Fibroblast of lung (primary cell): ENCODE measurements around the gene DDC. TPM values are rescaled to one million over a fixed set of nuclear protein-coding genes. Genes with fewer than 3 reads are reported as not detected.
A peak's percentile ranks its signal among the peaks of the same experiment; 100 is the strongest.

ENCODE experiments used
- DNase-seq, 2 donors: peaks; one replicate each; pipeline versions ENCODE4 v3.0.0 to v3.0.0-alpha.2; 2010; ENCODE audit warnings: low read depth in 2 of 2
- H2AFZ ChIP-seq: 2 replicates; pipeline ENCODE4 v1.5.1; 2012; ENCODE audit warnings: low read length, control low read depth, inconsistent platforms
- H3K27ac ChIP-seq: 2 replicates; pipeline ENCODE4 v1.5.1; 2011; ENCODE audit warnings: low read length, control low read depth; ENCODE audit not compliant: insufficient read depth
- H3K27me3 ChIP-seq: 2 replicates; pipeline ENCODE4 v1.5.1; 2011; ENCODE audit warnings: mild to moderate bottlenecking, low read length; ENCODE audit not compliant: control insufficient read depth, insufficient read depth
- H3K36me3 ChIP-seq: 2 replicates; pipeline ENCODE4 v1.5.1; 2011; ENCODE audit warnings: low read length; ENCODE audit not compliant: control insufficient read depth, insufficient read depth
- H3K4me1 ChIP-seq: 2 replicates; pipeline ENCODE4 v1.5.1; 2011; ENCODE audit warnings: low read length; ENCODE audit not compliant: control insufficient read depth, insufficient read depth; ENCODE audit errors: extremely low read depth
- H3K4me2 ChIP-seq: 2 replicates; pipeline ENCODE4 v1.5.1; 2011; ENCODE audit warnings: low read length, control low read depth; ENCODE audit not compliant: insufficient read depth; ENCODE audit errors: extremely low read depth
- H3K4me3 ChIP-seq, 4 experiments: fragments of 200-600 bp in 1 of 4; sonication (generic) in 1 of 4; replicated peaks in 1 of 4; 2 replicates each; pipeline ENCODE4 v1.5.1; 2011 to 2016; ENCODE audit warnings: low read length in 4 of 4, low read depth in 3 of 4, mild to moderate bottlenecking in 3 of 4, control low read depth in 2 of 4, inconsistent platforms in 1 of 4, mixed read lengths in 1 of 4; ENCODE audit not compliant: insufficient read depth in 1 of 4; ENCODE audit errors: control extremely low read depth in 1 of 4
- H3K79me2 ChIP-seq: 2 replicates; pipeline ENCODE4 v1.5.1; 2012; ENCODE audit warnings: mild to moderate bottlenecking, low read length, inconsistent platforms; ENCODE audit not compliant: control insufficient read depth, insufficient read depth
- H3K9ac ChIP-seq: 2 replicates; pipeline ENCODE4 v1.5.1; 2011; ENCODE audit warnings: mild to moderate bottlenecking, low read length, control low read depth; ENCODE audit not compliant: insufficient read depth
- H3K9me3 ChIP-seq: 2 replicates; pipeline ENCODE4 v1.5.1; 2012; ENCODE audit warnings: low read depth, low read length; ENCODE audit not compliant: control insufficient read depth, insufficient read depth
- H4K20me1 ChIP-seq: 2 replicates; pipeline ENCODE4 v1.5.1; 2011; ENCODE audit warnings: low read length; ENCODE audit not compliant: control insufficient read depth, insufficient read depth; ENCODE audit errors: extremely low read depth
- CTCF ChIP-seq, 2 donors: IDR thresholded peaks in 1 of 2; conservative IDR thresholded peaks in 1 of 2; 1 replicate in 1 of 2; 2 replicates in 1 of 2; pipeline ENCODE4 v1.5.1; 2011 to 2012; ENCODE audit warnings: low read length in 2 of 2, control low read depth in 1 of 2, inconsistent platforms in 1 of 2, low read depth in 1 of 2, mild to moderate bottlenecking in 1 of 2
- EZH2 ChIP-seq: IDR thresholded peaks from 2 replicates; pipeline ENCODE4 v1.5.1; 2012; ENCODE audit warnings: low read length, control low read depth, mild to moderate bottlenecking; ENCODE audit errors: missing control alignments
- polyA plus RNA-seq, 2 donors: library from polyadenylated mRNA; depleted of rRNA in 1 of 2; stranded (reverse) in 1 of 2; unstranded in 1 of 2; fragments of >200 nt; gene quantifications; 2 replicates each; pipeline ENCODE4 v1.2.1, GENCODE V29; 2011 to 2012; ENCODE audit warnings: missing spikeins in 1 of 2
- total RNA-seq: library from RNA; depleted of rRNA; stranded (reverse); fragments of >200 nt; gene quantifications from 2 replicates; pipeline ENCODE4 v1.2.1, GENCODE V29; 2014

Gene DDC
- total and polyA plus RNA-seq, 2 donors (not counting 1 experiment from before 2014, with no cell fraction given): not detected

DNA sequence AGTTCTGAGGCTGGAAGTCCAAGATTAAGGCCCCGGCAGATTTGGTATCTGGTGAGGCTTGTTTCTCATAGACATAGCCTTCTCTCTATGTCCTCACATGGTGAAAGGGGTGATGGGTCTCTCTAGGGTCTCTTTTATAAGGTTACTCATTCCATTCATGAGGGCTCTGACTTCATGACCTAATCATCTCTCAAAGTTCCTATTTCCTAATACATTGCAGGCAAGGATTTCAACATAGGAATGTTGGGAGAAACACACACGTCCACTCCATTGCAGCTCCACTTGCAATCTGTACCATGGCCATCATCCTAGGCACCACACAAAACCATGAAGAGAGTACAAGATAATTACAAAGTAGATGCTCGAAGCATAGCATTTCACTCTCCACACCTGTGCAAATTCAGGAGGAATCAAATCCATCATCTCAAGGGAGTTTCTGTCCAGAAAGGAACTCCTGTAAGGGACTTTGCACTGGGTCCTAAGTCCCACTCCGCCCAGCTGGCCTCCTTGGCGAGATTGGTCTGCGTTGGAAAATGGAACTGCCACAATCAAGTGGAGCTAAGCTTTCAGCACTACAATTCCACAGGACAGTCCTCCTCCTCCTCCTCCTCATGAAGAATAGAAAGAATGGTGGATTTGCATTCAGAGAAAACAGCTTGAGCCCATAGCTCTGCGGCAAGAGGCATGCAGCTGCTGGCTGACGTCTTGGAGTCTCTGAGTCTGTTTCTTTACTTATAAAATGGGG, 8.8 kb downstream of the DDC start:
- H3K9ac ChIP-seq: no peak overlapping the region
- H3K4me2 ChIP-seq: no peak overlapping the region
- TF ChIP-seq EZH2 (no peak), CTCF (conservative IDR thresholded peaks at IDR 0.05 in 1 of 2, IDR thresholded peaks at IDR 0.05 in 1 of 2; ENCODE audit: low read depth in 1 of 2, low read length in 2 of 2) (no peak)
- H3K27me3 ChIP-seq: peaks cover 4% of the 10 kb centered on the region
- H3K4me3 ChIP-seq: no peak overlapping the region
- no peaks in the 10 kb centered on the region for H4K20me1 ChIP-seq
- no peaks in the 10 kb centered on the region for H3K4me1 ChIP-seq
- H3K79me2 ChIP-seq: no peaks in the 10 kb centered on the region
- H3K9me3 ChIP-seq: no peaks in the 10 kb centered on the region
- H3K36me3 ChIP-seq: no peaks in the 10 kb centered on the region
- no peak overlapping the region for H3K27ac ChIP-seq
- H2AFZ ChIP-seq: no peak overlapping the region
- peak in 1 of 2 donors; percentile 62 for DNase-seq

DNA sequence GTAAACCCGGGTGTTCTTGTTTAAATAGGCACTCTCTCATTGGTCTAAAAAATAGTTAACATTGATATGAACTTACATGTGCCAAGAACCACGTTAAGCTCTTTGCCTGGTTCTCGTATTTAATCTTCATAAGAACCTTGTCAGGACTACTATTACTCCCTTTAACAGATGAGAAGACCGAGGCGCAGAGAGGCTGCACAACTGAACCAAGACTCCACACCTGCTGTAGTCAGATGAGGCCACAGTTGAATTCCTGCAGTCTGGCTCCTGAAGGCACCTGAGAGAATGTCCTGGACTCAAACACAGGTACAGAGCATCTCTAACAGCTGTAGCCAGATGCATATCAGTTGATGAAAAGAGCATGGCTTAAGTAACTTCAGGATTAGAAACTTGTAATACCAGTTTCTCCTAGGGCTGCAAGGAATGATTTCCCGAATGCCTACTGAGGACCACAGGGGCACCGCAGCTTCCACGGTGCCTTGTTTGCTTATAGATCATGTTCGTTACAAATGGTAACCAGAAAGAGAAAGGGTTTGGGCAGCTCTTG, 9.5 kb downstream of the DDC start:
- Histone ChIP-seq H3K4me1 (no peaks in the 10 kb centered on the region), H3K27me3 (peaks cover 4% of the 10 kb centered on the region), H4K20me1 (no peaks in the 10 kb centered on the region), H3K4me2 (no peak overlapping the region), H3K36me3 (no peaks in the 10 kb centered on the region), H3K9me3 (no peaks in the 10 kb centered on the region), H3K9ac (no peak overlapping the region), H3K4me3 (no peak overlapping the region), H3K79me2 (no peaks in the 10 kb centered on the region), H2AFZ (no peak overlapping the region), H3K27ac (no peak overlapping the region)
- DNase-seq: no peak
- no peak for TF ChIP-seq CTCF (conservative IDR thresholded peaks at IDR 0.05 in 1 of 2, IDR thresholded peaks at IDR 0.05 in 1 of 2; ENCODE audit: low read depth in 1 of 2, low read length in 2 of 2)
- no peak for TF ChIP-seq EZH2

DNA sequence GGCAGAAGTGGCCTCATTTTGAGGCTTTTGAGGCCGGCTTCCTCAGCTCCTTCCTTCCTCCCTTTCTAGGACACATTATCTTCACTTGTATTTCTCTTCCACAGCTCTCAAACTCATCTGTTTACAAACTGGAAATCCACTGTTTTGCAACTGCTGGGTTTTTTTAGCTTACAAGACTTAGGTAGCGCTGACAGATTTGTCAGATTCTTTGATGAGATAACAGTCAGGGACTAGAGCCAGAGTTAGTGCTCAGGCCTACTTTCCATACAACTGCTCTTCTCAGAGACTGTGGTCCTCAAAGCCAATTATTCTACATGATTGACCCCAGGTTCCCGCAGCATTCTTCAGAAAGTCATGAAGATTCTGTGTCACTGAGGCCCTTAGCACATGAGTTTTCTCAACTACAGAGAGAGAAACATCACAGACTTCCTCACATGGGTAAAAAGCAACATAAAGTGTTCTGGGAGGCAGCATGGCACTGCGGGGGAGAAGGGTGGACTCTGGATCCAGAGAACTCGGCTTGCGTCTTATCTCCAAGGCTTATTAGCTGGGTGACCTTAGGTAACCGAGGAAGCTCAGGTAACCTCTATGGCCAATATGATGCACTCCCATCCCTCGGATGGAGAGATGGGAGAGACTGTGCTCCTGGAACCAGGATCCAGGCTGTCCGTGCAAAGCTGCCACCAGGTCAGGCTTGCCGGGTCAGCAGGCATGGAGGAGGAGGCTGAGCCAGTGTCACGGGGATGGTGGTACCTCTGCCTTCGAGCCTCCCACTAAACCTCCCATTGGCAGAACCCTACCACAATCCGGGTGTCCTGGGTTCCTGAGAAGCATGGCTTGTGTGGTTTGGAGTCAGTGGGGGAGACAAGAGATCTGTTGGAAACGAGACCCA, 10.5 kb downstream of the DDC start:
- Histone ChIP-seq H3K9me3 (no peaks in the 10 kb centered on the region), H3K27me3 (peaks cover 4% of the 10 kb centered on the region), H3K4me3 (no peak overlapping the region), H3K4me2 (no peak overlapping the region), H3K27ac (no peak overlapping the region), H4K20me1 (no peaks in the 10 kb centered on the region), H3K79me2 (no peaks in the 10 kb centered on the region), H3K9ac (no peak overlapping the region), H3K4me1 (no peaks in the 10 kb centered on the region), H2AFZ (no peak overlapping the region), H3K36me3 (no peaks in the 10 kb centered on the region)
- no peak for TF ChIP-seq EZH2
- no peak for TF ChIP-seq CTCF (conservative IDR thresholded peaks at IDR 0.05 in 1 of 2, IDR thresholded peaks at IDR 0.05 in 1 of 2; ENCODE audit: low read depth in 1 of 2, low read length in 2 of 2)
- DNase-seq: no peak
